ENCODE results near the gene RPP30. TPM values are rescaled to one million over a fixed set of nuclear protein-coding genes. Genes with fewer than 3 reads are reported as not detected.

The RPP30 gene
- total and polyA plus RNA-seq, 2 experiments from 2014 or later = 89.7 to 142 TPM

GRCh38 chr10:90920986-90921666, 49.4 kb downstream of the RPP30 start, which contains the start of gene ANKRD1:
ANKRD1 (minus strand) TSS chr10:90921087; CDS start chr10:90921027, 60 bp downstream.
- H4K20me1 ChIP-seq (replicated peaks; ENCODE audit: insufficient read depth) = peaks cover 29% of the 10 kb centered on the region
- no peak within 1 kb of the TSS for H3K4me3 ChIP-seq
- H3K79me2 ChIP-seq (replicated peaks; ENCODE audit: insufficient read depth) = no peaks in the 10 kb centered on the region
- Mint-ChIP-seq H3K36me3 (ENCODE audit: low read depth) (no peaks in the 10 kb centered on the region), H3K27me3 (ENCODE audit: insufficient read depth, low read depth, poor library complexity) (peaks cover 98% of the 10 kb centered on the region), H3K27ac (no peak within 1 kb of the TSS), H3K9me3 (peaks cover 3% of the 10 kb centered on the region; the same call in 1 of the 3 replicates), H3K4me1 (peaks cover 3% of the 10 kb centered on the region; the same call in 2 of the 3 replicates), H3K4me3 (no peak within 1 kb of the TSS)
- no peak within 1 kb of the TSS for H3K27ac ChIP-seq (ENCODE audit: low read depth)
- no peaks in the 10 kb centered on the region for H3F3A ChIP-seq (replicated peaks; ENCODE audit: low read depth)
- ATAC-seq (peak; percentile 26), DNase-seq (ENCODE audit: low spot score) (peak; percentile 83)
- peaks cover 96% of the 10 kb centered on the region for H3K27me3 ChIP-seq (ENCODE audit: insufficient read depth)
- no peak within 1 kb of the TSS for H2AFZ ChIP-seq
- no peak within 1 kb of the TSS for H3K4me2 ChIP-seq
- no peaks in the 10 kb centered on the region for H3K36me3 ChIP-seq (ENCODE audit: insufficient read depth)
- TF ChIP-seq STAT1 (IDR thresholded peaks at IDR 0.05; ENCODE audit: unreplicated experiment) (no peak), EZH2 (IDR thresholded peaks at IDR 0.05; ENCODE audit: low read depth, unreplicated experiment) (no peak), POLR2AphosphoS5 (IDR thresholded peaks at IDR 0.05; ENCODE audit: low read depth) (no peak), ZNF114 (CRISPR knock-in tag; IDR thresholded peaks at IDR 0.05) (no peak), ZNF331 (CRISPR knock-in tag; IDR thresholded peaks at IDR 0.05; ENCODE audit: low read depth) (no peak), CTCF (conservative IDR thresholded peaks at IDR 0.05; ENCODE audit: low read depth in 2 of 2) (no peak), REST (IDR thresholded peaks at IDR 0.05; ENCODE audit: unreplicated experiment) (no peak), NANOG (IDR thresholded peaks at IDR 0.05; ENCODE audit: borderline replicate concordance) (no peak), EZH2phosphoT487 (IDR thresholded peaks at IDR 0.05; ENCODE audit: unreplicated experiment) (no peak), JUNB (IDR thresholded peaks at IDR 0.05; ENCODE audit: unreplicated experiment) (no peak), CREB1 (CRISPR knock-in tag; IDR thresholded peaks at IDR 0.05; ENCODE audit: low read depth) (no peak)
- TF ChIP-seq, protein P1, sequence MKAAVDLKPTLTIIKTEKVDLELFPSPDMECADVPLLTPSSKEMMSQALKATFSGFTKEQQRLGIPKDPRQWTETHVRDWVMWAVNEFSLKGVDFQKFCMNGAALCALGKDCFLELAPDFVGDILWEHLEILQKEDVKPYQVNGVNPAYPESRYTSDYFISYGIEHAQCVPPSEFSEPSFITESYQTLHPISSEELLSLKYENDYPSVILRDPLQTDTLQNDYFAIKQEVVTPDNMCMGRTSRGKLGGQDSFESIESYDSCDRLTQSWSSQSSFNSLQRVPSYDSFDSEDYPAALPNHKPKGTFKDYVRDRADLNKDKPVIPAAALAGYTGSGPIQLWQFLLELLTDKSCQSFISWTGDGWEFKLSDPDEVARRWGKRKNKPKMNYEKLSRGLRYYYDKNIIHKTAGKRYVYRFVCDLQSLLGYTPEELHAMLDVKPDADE (IDR thresholded peaks at IDR 0.05) = no peak
- TF ChIP-seq, protein P2, sequence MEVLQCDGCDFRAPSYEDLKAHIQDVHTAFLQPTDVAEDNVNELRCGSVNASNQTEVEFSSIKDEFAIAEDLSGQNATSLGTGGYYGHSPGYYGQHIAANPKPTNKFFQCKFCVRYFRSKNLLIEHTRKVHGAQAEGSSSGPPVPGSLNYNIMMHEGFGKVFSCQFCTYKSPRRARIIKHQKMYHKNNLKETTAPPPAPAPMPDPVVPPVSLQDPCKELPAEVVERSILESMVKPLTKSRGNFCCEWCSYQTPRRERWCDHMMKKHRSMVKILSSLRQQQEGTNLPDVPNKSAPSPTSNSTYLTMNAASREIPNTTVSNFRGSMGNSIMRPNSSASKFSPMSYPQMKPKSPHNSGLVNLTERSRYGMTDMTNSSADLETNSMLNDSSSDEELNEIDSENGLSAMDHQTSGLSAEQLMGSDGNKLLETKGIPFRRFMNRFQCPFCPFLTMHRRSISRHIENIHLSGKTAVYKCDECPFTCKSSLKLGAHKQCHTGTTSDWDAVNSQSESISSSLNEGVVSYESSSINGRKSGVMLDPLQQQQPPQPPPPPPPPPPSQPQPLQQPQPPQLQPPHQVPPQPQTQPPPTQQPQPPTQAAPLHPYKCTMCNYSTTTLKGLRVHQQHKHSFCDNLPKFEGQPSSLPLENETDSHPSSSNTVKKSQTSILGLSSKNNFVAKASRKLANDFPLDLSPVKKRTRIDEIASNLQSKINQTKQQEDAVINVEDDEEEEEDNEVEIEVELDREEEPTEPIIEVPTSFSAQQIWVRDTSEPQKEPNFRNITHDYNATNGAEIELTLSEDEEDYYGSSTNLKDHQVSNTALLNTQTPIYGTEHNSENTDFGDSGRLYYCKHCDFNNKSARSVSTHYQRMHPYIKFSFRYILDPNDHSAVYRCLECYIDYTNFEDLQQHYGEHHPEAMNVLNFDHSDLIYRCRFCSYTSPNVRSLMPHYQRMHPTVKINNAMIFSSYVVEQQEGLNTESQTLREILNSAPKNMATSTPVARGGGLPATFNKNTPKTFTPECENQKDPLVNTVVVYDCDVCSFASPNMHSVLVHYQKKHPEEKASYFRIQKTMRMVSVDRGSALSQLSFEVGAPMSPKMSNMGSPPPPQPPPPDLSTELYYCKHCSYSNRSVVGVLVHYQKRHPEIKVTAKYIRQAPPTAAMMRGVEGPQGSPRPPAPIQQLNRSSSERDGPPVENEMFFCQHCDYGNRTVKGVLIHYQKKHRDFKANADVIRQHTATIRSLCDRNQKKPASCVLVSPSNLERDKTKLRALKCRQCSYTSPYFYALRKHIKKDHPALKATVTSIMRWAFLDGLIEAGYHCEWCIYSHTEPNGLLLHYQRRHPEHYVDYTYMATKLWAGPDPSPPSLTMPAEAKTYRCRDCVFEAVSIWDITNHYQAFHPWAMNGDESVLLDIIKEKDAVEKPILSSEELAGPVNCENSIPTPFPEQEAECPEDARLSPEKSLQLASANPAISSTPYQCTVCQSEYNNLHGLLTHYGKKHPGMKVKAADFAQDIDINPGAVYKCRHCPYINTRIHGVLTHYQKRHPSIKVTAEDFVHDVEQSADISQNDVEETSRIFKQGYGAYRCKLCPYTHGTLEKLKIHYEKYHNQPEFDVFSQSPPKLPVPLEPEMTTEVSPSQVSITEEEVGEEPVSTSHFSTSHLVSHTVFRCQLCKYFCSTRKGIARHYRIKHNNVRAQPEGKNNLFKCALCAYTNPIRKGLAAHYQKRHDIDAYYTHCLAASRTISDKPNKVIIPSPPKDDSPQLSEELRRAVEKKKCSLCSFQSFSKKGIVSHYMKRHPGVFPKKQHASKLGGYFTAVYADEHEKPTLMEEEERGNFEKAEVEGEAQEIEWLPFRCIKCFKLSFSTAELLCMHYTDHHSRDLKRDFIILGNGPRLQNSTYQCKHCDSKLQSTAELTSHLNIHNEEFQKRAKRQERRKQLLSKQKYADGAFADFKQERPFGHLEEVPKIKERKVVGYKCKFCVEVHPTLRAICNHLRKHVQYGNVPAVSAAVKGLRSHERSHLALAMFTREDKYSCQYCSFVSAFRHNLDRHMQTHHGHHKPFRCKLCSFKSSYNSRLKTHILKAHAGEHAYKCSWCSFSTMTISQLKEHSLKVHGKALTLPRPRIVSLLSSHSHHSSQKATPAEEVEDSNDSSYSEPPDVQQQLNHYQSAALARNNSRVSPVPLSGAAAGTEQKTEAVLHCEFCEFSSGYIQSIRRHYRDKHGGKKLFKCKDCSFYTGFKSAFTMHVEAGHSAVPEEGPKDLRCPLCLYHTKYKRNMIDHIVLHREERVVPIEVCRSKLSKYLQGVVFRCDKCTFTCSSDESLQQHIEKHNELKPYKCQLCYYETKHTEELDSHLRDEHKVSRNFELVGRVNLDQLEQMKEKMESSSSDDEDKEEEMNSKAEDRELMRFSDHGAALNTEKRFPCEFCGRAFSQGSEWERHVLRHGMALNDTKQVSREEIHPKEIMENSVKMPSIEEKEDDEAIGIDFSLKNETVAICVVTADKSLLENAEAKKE (CRISPR knock-in tag; IDR thresholded peaks at IDR 0.05) = no peak
- H3K9me2 ChIP-seq (ENCODE audit: insufficient read depth) = no peaks in the 10 kb centered on the region
- no peaks in the 10 kb centered on the region for H3K4me1 ChIP-seq (ENCODE audit: insufficient read depth)

Measured in GM23338 (cell line).